Colonic mucosa (tissue), 4 donors: ENCODE measurements around the gene ZNF792. TPM values are rescaled to one million over a fixed set of nuclear protein-coding genes. Genes with fewer than 3 reads are reported as not detected.
"Not testable (repeated sequence)": the region's sequence is repeated elsewhere in the genome, so short reads cannot be mapped to it uniquely, and the experiment has no call there.

Experiments used
- DNase-seq: peaks from one replicate; pipeline ENCODE4 v3.0.0-alpha.2; 2020
- H3K27ac ChIP-seq: fragments of 200-600 bp; one replicate; pipeline ENCODE4 v1.8.0; 2021
- H3K27me3 ChIP-seq: fragments of 200-600 bp; one replicate; pipeline ENCODE4 v1.8.0; 2021
- H3K36me3 ChIP-seq: fragments of 200-600 bp; one replicate; pipeline ENCODE4 v1.8.0; 2021
- H3K4me1 ChIP-seq: fragments of 200-600 bp; one replicate; pipeline ENCODE4 v1.8.0; 2021; ENCODE audit warnings: mild to moderate bottlenecking
- H3K4me3 ChIP-seq: fragments of 200-600 bp; one replicate; pipeline ENCODE4 v1.8.0; 2021
- H3K9ac ChIP-seq, 2 donors: one replicate each; pipeline ENCODE4 v1.7.0; 2013; ENCODE audit warnings: control low read depth in 2 of 2, low read depth in 2 of 2, low read length in 2 of 2
- H3K9me3 ChIP-seq: fragments of 200-600 bp; one replicate; pipeline ENCODE4 v1.8.0; 2021
- CTCF ChIP-seq: fragments of 200-600 bp; IDR thresholded peaks from one replicate; pipeline ENCODE4 v1.8.0; 2022; ENCODE audit warnings: antibody characterized with exemption, mild to moderate bottlenecking
- intact Hi-C: fragments of 100-400 bp; cut with DNase I; formaldehyde crosslinking; loops from one replicate; pipeline ENCODE4 v1.14.1; 2022
- total RNA-seq, 2 donors: library from RNA; stranded (reverse); fragmentation: NEBNext Ultra II Directional in 1 of 2; extraction: Animal tissue kit (Norgen Biotek cat#: 25700) in 1 of 2; gene quantifications; one replicate each; pipeline ENCODE4 v1.2.1, GENCODE V29; 2021
- donor health status: healthy.
- donor health status: DM: no; HTN: no; CAD: no.
- donor health status: DM: no; HTN: no; CAD: no.

Gene ZNF792
- total RNA-seq, 2 donors from 2014 or later, result 6.7 to 8.1 TPM

- no peak overlapping the region for H3K27ac ChIP-seq
Observed at GRCh38 chr19:34972163-34972705, 8.2 kb upstream of the ZNF792 start.

GRCh38 chr19:34970185-34970780 is 6.3 kb upstream of the ZNF792 start:
- intact Hi-C loops, result not testable (repeated sequence)
- peak; percentile 8 for DNase-seq

More at GRCh38 chr19:34972163-34972705, 8.2 kb upstream of the ZNF792 start:
- no peak for TF ChIP-seq CTCF
- intact Hi-C loops, result loop anchor here (1.0 kb wide), 1 partner anchor 41 kb away; no protein-coding TSS in a partner anchor
- Histone ChIP-seq H3K27me3 (no peaks in the 10 kb centered on the region), H3K4me3 (no peak overlapping the region), H3K4me1 (no peaks in the 10 kb centered on the region), H3K36me3 (no peaks in the 10 kb centered on the region), H3K9me3 (no peaks in the 10 kb centered on the region), H3K9ac (no peak overlapping the region)
- peak; percentile 13 for DNase-seq

DNA sequence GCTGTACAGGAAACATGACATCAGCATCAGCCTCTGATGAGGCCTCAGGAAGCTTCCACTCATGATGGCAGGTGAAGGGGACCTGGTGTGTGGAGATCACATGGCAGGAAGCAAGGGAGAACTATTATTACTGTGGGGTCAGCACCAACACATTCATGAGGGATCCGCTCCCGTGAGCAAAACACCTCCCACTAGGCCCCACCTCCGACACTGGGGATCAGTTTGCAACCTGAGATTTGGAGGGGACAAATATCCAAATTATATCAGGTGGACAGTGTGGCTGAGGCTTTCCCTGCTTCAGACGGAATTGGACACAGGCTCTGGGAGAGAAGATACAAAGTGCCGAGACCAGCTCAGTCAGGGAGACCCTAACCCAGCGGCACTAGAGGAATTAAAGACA is 5.7 kb upstream of the ZNF792 start:
- Histone ChIP-seq H3K27ac (no peak overlapping the region), H3K9ac (no peak overlapping the region), H3K4me3 (no peak overlapping the region), H3K9me3 (no peaks in the 10 kb centered on the region), H3K27me3 (no peaks in the 10 kb centered on the region), H3K4me1 (no peaks in the 10 kb centered on the region), H3K36me3 (no peaks in the 10 kb centered on the region)
- TF ChIP-seq CTCF, result no peak
- intact Hi-C loops, result no loop called here
- DNase-seq, result peak; percentile 5

More at GRCh38 chr19:34970185-34970780, 6.3 kb upstream of the ZNF792 start:
- not testable (repeated sequence) for H3K9ac ChIP-seq, H3K27ac ChIP-seq, H3K9me3 ChIP-seq, H3K36me3 ChIP-seq, H3K27me3 ChIP-seq, H3K4me1 ChIP-seq, H3K4me3 ChIP-seq

GRCh38 chr19:34967551-34967950 is 3.5 kb upstream of the ZNF792 start:
- Histone ChIP-seq H3K9me3 (no peaks in the 10 kb centered on the region), H3K27ac (no peak overlapping the region), H3K9ac (no peak overlapping the region), H3K4me3 (no peak overlapping the region), H3K27me3 (no peaks in the 10 kb centered on the region), H3K4me1 (no peaks in the 10 kb centered on the region), H3K36me3 (no peaks in the 10 kb centered on the region)
- DNase-seq, result no peak
- intact Hi-C loops, result no loop called here
- TF ChIP-seq CTCF, result no peak

DNA sequence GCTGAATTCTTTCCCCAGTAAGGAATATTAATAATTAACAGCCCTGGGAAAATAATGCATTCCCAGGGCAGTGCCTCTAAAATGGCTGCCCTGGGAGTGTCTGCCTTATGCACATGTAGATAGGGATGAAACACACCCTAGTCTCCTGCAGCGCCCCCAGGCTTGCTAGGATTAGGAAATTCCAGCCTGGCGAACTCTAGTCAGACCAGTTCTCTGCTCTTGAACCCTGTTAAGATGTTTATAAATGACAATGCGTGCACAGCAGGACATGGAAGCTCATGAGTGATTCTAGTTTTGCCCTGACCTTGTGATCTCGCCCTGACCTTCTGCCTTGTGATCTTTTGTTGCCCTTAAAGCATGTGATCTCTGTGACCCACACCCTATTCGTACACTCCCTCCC is 1.5 kb upstream of the ZNF792 start:
- H3K9me3 ChIP-seq, H3K36me3 ChIP-seq, H3K27ac ChIP-seq, H3K4me3 ChIP-seq, H3K9ac ChIP-seq, H3K4me1 ChIP-seq, H3K27me3 ChIP-seq, intact Hi-C loops, DNase-seq: not testable (repeated sequence)

DNA sequence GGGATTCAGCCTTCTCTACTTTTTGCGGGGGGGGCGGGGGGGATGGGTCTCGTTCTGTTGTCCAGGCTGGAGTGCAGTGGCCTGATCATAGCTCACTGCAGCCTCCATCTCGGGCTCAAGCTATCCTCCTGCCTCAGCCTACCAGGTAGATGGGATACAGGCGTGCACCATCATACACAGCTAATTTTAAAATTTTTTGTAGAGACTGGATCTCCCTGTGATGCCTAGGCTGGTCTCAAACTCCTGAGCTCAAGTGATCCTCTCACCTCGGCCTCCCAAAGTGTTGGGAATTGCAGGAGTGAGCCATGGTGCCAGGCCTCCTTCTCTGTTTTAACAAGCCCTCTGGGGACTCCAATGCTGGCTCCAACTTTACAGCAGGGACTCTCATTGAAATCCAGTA is 569 bp upstream of the ZNF792 start:
- Histone ChIP-seq H3K27ac (no peak overlapping the region), H3K9ac (no peak overlapping the region), H3K4me3 (no peak overlapping the region), H3K4me1 (no peaks in the 10 kb centered on the region), H3K9me3 (no peaks in the 10 kb centered on the region), H3K36me3 (peaks cover 11% of the 10 kb centered on the region), H3K27me3 (no peaks in the 10 kb centered on the region)
- DNase-seq, result no peak
- TF ChIP-seq CTCF, result no peak
- intact Hi-C loops, result no loop called here
